HTERT RPE-1 (cell line): ENCODE measurements around the gene CMIP.

Source experiments
- in situ Hi-C: fragments of 300-500 bp; cut with MboI; formaldehyde crosslinking; loops from 4 replicates; pipeline ENCODE4 v1.14.3; 2020; ENCODE audit warnings: low sequenced_read_pairs

CMIP gene

GRCh38 chr16:81491541-81492188, 47.1 kb downstream of the CMIP start:
- in situ Hi-C loops: no loop called here

DNA sequence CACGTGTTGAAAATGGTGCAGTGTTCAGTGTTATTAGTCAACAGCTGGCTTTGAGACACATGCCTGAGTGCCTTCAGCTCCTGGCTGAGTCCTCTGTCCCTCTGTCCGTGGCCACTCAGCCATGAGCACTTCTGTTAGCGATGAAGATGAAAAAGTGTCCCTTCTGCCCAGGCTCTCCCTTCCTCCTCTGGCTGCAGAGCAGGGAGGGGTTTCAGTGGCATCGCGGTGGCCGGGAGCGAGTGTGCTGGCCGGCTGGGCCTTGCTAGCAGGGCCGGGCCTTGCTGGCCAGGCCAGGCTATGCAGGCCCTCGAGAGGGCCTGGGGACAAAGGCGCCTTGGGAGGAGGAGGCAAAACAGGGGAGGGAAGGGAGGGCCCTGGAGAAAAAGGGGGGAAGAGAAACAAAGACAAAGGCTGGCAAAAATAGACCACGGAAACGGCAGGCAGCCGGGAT, 47.7 kb downstream of the CMIP start:
- in situ Hi-C loops: no loop called here

- in situ Hi-C loops: no loop called here
These were observed 48.6 kb downstream of the CMIP start for GRCh38 chr16:81492965-81493754.

DNA sequence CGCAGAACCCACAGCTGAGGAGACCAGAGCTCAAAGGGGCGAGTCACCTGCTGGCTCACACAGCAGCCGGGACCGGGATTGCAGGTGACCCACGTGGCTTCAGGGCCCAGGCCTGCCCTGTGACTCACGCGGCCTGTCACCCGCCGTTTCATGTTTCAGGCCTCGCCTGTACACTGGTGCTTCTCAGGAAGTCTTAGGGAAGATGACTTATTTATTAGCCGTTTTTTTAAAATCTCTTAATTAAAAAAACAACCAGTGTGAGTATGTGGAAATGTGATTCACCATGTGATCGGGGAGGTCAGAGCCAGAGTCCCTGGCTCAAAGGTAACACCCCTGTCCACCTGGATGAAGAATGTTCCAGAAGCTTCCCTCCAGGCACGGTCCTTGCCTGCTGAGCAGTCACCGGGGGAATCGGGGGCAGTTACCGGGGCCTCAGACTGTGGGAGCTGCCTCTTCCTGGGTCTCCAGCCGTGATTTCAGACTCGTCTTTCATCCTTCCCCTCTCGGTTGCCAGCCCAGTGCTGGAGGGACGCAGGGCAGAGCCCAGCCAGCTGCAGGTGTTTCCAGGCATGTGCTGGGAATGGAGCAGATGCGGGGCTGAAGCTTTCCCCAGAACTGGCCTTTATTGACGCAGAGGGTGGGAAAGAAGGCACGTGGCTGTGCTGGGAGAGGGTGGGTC, 49.3 kb downstream of the CMIP start:
- in situ Hi-C loops: no loop called here

- in situ Hi-C loops: no loop called here
These were observed 49.8 kb downstream of the CMIP start for GRCh38 chr16:81494434-81494806.

GRCh38 chr16:81494888-81495287, 50.3 kb downstream of the CMIP start:
- in situ Hi-C loops: no loop called here

DNA sequence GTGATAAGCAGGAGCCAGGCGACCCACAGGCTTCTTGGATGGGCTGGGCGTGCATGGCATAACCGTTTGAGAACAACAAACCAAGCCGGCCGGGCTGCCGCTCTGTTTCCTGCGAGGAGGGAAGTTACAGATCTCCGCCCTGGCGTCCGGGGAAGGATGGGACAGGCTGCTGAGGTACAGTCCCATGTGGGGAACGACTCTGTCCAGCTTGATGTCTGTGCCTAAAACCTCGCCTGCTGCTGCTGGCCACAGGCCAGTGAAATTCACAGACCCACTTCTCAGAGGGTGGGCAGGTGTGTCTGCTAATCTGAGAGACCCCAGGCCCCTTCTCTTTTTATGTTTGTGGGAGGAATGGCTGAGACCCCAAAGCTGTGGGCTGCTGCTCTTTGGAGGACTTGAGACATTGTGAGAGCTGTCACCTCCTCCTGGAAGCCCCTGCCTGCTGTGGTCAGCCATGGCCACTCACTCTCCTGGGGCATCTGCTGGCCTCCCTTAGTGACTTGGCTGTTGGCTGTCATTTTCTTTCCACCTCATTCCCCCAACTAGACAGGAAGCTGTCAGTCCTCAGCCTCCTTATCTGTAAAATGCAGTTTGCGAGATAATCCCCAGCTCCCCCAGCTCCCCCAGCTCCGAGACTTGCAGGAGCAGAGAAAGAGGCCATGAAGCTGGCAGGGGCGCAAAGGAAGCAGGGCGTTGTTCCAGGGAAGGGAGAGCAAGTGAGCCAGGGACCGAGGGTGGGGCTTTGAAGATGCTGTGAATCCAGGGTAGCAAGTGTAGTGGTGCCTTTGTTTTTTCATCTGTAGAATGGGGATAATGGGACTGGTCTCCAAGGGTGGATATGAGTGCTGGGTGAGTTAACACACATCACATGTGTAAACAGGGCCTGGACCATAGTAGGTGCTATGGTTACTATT, 51.0 kb downstream of the CMIP start:
- in situ Hi-C loops: no loop called here

GRCh38 chr16:81496321-81496720, 51.7 kb downstream of the CMIP start:
- in situ Hi-C loops: no loop called here

DNA sequence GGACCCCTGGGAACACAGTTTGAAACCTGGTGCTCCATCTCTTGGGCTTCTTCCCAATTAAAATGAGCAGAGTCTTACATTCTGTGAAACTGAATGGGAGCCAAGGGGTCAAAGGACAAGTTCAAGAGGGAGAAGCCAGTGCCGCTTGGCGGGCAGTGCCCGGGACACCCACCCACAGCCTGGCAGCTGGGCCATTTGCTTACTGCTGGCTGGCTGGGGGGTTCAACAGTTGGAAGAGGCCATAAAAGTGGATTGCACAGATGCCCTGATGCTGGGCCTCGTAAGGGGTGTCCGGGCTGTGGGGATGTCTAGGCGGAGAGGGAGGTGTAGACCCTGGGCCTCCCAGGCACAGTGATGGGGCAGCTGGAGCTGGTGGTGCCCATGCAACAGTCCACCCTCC, 52.1 kb downstream of the CMIP start:
- in situ Hi-C loops: no loop called here

GRCh38 chr16:81497690-81498089, 53.1 kb downstream of the CMIP start:
- in situ Hi-C loops: no loop called here

DNA sequence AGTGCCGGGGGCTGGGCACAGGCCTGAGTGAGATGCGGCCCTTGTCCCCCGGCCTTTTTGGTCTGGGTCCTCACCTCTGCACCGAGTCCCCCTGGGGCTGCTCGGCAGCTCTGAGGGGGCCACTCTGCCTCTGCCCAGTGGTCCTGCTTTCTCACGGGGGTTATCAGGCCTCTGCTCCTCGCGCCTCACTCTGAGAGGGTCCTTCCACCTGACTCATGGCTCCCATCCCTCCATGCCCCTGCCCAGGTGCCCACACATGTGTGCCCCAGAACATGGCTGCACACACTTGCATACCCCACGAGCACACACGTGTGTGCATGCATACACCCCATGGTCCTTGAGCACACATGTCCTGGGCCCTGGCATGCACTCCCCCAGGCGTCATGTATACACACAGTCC, 53.7 kb downstream of the CMIP start:
- in situ Hi-C loops: no loop called here

DNA sequence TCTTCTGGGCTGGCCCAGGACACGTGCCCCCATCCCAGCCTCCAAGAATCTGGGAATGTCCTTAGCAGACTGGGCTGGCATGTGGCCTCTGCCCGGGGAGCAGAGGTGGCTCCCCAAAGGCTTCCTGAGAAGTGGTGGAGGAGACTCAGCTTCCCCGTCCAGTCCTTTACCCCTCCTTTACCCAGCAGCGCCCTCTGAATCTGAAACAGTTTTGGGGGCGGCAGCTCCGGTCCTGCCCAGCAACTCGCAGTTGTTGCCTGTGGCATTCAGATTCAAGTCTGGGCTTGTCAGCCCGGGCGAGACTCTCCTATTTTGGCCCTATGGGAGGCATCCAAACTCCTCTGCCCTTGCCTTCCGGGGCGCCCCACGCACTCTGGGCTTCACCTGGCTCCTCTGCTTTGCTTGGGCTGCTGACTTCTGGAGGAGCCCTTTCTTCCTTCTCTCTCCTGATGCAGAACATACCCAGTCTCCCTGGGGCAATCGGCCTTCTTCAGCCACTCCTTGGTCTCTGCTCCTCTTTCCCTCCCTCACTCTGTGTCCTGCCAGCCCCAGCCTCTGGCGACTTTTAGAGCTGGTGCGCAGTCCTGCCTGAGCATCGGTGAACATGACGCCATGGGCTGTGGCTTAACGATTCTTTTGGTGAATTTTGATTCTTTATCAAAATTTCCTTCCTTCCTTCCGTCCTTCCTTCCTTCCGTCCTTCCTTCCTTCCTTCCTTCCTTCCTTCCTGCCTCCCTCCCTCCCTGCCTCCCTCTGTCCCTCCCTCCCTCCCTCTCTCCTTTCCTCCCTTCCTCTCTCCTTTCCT, 55.2 kb downstream of the CMIP start:
- in situ Hi-C loops: no loop called here

DNA sequence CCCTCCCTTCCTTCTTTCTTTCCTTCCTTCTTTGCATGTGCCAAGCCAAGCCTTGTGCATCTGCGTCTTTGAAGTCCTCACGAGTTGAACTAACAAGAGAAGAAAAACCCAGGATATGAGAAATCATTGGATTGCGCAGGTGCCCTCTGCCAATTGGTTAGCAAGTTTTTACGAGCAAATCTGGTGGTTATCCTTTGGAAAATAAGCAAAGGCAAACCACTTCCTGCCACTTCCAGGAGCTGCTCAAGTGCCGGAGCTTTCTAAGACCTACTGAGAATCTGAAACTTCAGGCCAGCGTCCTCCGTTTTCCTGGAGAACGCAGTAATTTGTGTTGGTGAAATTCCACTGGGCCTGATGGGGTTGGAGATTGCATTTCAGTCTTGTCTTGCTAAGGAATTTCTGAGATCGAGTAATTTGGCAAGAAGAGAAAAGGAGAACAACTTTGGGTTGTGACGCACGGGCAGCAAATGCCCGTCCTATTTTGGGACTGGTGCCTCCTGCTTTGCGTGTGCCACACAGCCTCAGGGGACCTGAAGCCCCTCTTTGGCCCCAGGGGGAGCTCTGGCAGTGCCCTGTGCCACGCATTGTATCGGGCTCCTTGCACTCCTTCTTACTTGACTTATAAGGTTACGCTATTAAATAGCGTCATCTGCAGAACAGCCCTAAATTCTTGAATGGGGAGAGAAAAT, 56.4 kb downstream of the CMIP start:
- in situ Hi-C loops: no loop called here

GRCh38 chr16:81502396-81503070, 57.9 kb downstream of the CMIP start:
- in situ Hi-C loops: no loop called here

- in situ Hi-C loops: no loop called here
These were observed 60.5 kb downstream of the CMIP start for GRCh38 chr16:81505011-81505661.

DNA sequence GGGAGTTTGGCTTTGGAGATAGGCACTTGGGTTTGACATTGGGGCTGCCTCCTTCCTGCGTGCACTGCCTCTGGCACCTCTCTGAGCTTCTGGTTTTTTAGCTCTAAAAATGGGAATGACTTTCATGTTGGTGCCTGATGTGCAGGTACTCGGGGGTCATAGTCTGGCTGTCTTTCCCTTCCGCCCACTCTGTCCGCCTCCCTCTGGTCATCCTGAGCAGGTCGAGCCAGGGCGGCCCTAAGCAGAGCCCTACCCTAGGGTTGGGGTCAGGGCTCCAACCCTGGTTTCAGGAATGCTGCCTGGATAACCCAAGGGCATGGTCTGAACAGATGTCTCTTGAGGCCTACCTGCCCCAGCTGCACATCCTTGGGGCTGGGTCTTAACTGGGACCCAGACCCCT, 64.8 kb downstream of the CMIP start:
- in situ Hi-C loops: no loop called here

DNA sequence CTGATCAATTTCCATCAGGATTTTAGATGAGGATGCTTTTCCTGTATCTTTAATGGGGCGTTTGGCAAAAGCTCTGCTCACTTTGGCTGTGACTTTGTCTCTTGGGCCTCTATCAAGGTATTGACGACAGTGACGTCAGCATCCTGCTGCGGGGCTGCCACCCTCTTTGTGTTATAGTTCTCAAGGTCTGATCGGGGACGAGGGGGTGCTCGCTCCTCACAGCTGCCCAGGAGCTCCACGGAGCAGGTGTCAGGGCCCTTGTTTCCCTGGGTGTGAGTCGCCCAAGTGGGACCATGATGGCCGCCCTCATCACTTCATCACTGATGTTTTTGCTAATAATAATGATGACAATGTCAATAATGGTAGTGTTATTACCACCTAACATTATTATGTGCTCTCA, 65.4 kb downstream of the CMIP start:
- in situ Hi-C loops: no loop called here

GRCh38 chr16:81511371-81511770, 66.8 kb downstream of the CMIP start:
- in situ Hi-C loops: no loop called here
